Cerebellar nuclear complex (tissue), 1 donor: ENCODE data around the gene TMTC2.

Experiments used
- DNase-seq, 2 experiments: peaks; one replicate each; lab custom pipeline; 2025; lab: John Stamatoyannopoulos, UW

Gene TMTC2

DNA sequence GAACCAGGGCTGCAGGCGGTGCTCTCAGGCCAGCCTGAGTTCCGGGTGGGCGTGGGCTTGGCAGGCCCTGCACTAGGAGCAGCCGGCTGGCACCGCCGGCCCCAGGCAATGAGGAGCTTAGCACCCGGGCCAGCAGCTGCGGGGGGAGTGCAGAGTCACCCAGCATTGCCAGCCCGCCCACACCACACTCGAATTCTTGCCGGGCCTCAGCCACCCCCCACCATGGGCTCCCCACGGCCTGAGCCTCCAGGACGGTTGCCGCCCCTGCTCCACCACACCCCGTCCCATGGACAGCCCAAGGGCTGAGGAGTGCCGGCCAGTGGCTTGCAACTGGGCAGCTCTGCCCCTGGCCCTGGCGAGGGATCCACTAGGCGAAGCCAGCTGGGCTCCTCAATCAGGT lies 453.4 kb downstream of the TMTC2 start:
- DNase-seq: no peak

DNA sequence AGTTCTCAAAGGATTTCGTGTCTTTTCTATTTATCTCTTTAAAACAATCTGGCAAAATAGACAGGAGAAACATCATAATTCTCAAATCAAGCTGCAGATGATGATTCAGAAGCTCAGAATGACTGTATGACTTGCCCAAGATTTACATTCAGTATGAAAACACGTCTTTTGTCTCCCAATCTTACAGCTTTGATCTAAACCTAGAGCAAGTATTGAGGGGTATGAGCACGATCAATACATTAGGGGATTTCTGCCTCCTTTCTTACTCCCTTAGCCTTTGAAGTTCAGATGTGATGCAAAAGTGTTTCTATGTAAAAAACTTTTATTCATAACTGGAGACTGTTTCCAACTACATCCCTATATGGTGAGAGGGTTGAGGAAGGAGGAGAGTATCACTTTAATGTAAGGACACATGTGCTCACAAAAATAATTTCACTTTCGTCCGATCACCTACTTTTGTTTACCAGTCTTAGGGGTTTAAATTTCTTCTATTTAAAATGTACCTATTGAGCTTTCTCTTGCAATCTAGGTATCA lies 454.8 kb downstream of the TMTC2 start:
- no peak for DNase-seq

GRCh38 chr12:83142914-83143313 lies 456.2 kb downstream of the TMTC2 start:
- no peak for DNase-seq

GRCh38 chr12:83143950-83144349 lies 457.2 kb downstream of the TMTC2 start:
- no peak for DNase-seq

DNA sequence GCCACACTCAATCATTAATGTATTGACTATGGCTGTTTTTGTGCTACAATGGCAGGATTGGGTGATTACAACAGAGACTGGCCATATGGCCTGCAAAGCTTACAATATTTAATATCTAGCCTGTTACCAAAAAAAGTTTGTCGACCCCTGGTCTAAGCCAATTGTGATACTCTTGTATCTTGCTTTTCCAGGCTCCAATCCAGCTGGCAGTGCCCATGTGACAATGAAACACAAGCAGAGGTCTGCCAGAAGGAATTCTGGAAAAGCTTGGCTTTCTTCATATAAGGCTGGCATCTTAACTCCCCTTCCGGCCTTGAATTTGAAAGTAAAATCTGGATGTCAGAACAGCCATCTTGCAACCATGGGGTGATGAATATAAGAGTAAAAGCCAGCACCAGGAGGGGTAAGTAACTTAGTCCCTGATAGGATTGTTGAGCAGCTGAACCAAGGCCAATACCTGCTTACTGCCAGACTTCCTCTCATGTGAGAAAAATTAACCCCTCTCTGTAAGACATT lies 458.7 kb downstream of the TMTC2 start:
- DNase-seq: no peak

GRCh38 chr12:83147341-83147740 lies 460.6 kb downstream of the TMTC2 start:
- no peak for DNase-seq

- DNase-seq: no peak
Observed at GRCh38 chr12:83149987-83150386, 463.3 kb downstream of the TMTC2 start.

DNA sequence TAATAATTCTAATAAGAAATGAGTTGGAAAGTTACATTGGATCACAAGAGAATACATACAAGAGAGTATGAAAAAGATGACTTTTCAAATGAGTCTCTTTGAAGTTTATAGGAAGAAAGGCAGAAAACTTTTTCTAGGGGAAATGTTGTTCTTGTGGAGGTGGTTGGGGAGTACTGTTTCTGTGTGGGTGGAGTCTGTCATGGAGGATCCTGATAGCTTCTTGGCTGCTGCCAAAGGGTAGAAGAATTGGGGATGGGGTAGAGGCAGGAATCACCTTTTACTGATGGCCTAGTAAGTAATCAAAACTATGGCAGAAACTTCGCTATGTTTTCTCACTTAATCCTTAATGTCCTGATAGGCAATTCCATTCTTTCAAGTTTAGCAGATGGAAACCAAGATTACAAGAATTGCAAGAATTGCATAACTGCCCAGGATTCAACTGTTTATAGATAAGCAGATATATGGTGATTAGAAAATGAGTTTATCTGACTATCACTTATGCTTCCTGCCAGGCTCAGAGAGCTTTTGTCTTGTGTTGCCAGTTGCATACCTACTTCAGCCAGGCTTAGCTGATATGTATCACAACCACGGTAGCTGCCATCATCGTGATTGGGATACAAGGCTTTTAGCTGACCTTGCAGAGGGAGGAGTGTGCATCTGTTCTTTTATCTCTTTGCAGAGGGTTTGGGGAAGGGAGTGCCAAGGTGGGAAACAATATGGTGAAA lies 463.9 kb downstream of the TMTC2 start:
- no peak for DNase-seq

DNA sequence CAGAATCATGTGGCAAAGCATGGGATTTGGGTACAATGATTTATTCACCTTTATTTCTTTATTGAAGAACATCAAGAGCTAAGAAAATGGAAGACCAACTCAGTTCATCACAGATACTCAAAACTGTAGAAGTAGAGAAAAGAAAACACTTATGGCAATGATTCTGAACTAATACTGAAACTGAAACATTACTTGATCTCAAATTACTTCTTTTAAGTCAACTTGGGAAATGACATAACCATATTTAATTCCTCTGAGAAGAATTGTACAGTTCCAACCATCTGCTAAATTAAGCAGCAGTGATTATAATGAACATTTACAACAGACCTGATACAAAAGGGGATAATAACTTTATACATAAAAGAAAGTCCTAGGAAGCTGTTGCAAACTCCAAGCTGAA lies 466.5 kb downstream of the TMTC2 start:
- DNase-seq: no peak

- DNase-seq: no peak
Observed at GRCh38 chr12:83156815-83157214, 470.1 kb downstream of the TMTC2 start.

GRCh38 chr12:83157604-83158003 lies 470.9 kb downstream of the TMTC2 start:
- DNase-seq: no peak

DNA sequence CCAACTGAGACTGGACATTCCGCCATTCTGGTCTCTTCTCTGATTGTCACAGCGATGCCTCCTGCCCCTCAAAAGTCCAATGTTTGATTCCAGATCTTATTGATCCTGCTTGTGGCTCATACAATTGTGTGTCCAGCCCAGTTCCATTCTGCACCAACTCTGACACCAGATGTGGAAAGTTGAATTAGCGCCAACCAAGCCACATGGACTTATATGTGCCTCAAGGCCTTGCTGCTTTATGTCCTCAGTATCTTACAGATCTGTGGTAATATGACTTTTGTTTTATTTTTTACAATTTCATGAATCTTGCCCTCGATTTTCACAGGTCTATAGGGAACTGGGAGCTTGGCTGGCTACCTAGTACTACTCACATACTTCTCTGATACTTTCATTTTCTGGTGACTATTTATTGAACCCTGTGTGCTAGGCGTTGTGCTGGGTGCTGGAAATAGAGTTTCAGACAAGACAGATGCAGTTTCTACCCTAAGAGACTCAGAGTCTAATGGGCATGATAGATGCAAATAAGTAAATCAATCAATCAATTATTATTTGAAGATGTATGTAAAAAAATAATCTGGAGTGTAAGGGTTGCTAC lies 472.0 kb downstream of the TMTC2 start:
- no peak for DNase-seq

GRCh38 chr12:83161456-83161855 lies 474.8 kb downstream of the TMTC2 start:
- DNase-seq: no peak

DNA sequence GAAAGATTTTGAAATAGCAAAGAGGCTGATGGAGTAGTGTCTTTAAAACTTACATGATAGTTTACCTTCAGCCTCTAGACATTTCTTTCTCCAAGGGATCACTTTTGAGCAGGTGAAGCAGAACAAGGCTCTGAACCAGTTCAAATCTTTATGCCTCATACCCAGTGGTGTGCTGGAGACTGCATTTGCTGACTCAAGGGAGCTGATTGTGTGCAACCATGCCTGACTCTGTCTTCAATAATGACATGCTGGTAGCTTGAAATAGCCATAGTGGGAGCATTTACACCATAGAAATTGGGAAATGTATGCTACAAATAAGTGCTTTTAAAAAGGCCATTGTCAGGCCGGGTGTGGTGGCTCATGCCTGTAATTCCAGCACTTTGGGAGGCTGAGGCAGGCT lies 482.0 kb downstream of the TMTC2 start:
- DNase-seq: no peak

GRCh38 chr12:83172441-83172840 lies 485.7 kb downstream of the TMTC2 start:
- no peak for DNase-seq

- DNase-seq: no peak
Observed at GRCh38 chr12:83172866-83173649, 486.4 kb downstream of the TMTC2 start.

GRCh38 chr12:83179999-83180398 lies 493.3 kb downstream of the TMTC2 start:
- no peak for DNase-seq

- DNase-seq: no peak
Observed at GRCh38 chr12:83181074-83181473, 494.4 kb downstream of the TMTC2 start.

DNA sequence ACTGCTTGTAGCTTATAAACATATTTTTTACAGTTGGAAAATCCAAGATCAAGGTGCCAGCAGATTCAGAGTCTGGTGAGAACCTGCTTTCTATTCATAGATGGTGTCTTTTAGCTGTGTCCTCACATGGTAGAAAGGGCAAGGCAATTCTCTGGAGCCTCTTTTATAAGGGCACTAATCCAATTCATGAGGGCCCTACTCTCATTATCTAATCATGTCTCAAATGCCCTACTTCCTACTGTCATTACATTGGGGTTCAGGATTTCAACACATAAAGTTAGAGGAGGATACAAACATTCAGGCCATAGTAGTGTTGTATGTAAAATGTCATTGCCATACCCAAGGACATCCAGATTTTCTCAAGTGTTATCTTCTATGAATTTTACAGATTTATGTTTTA lies 496.4 kb downstream of the TMTC2 start:
- DNase-seq: no peak
